GM12873 (cell line): ENCODE data around the gene TLR10.

ENCODE experiments used
- TF ChIP-seq, protein P1 (sequence below): IDR thresholded peaks from 2 replicates; pipeline ENCODE4 v1.5.1; 2012; ENCODE audit warnings: low read depth, mild to moderate bottlenecking, moderate library complexity, low read length, control low read depth; ENCODE audit not compliant: insufficient read depth; ENCODE audit errors: missing control alignments

Gene TLR10

DNA sequence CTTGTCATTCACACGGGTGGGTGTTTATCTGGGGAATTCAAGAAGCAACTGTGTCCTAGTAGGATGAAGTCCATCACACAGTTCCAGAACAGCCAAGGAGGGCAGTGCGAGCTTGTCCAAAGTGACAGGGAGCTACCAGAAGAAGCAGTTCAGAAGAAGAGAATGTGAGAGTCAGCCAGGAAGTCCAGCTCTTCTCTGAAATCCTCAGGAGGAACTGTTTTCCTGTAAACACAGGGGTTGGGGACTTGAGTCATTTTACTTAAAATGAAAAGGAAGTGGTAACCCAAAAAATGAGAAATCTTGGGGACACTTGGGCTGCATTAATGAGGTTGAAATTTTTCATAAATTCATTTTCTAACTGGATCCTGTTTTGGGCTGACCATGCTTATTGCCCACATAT is 8.2 kb upstream of the TLR10 start:
- TF ChIP-seq, protein P1, sequence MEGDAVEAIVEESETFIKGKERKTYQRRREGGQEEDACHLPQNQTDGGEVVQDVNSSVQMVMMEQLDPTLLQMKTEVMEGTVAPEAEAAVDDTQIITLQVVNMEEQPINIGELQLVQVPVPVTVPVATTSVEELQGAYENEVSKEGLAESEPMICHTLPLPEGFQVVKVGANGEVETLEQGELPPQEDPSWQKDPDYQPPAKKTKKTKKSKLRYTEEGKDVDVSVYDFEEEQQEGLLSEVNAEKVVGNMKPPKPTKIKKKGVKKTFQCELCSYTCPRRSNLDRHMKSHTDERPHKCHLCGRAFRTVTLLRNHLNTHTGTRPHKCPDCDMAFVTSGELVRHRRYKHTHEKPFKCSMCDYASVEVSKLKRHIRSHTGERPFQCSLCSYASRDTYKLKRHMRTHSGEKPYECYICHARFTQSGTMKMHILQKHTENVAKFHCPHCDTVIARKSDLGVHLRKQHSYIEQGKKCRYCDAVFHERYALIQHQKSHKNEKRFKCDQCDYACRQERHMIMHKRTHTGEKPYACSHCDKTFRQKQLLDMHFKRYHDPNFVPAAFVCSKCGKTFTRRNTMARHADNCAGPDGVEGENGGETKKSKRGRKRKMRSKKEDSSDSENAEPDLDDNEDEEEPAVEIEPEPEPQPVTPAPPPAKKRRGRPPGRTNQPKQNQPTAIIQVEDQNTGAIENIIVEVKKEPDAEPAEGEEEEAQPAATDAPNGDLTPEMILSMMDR, result no peak

DNA sequence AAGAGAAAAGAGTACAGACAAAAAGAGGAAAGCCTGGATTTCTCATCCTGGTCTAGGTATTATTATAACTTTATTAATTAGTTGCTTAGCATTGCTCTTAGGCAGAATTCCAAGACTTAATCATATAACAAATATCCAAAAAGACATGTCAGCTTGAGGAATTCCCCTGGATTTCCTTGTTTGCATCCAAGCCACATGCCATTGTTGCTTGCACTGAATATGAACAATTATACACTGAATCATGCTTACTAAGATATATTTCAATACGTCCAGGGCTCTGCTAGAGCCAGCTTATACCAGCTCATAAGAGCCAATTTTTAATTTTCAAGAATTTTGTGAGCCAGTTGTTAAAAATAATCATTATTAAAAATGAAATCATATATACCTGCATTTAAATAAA is 5.5 kb upstream of the TLR10 start:
- TF ChIP-seq, protein P1, result no peak

DNA sequence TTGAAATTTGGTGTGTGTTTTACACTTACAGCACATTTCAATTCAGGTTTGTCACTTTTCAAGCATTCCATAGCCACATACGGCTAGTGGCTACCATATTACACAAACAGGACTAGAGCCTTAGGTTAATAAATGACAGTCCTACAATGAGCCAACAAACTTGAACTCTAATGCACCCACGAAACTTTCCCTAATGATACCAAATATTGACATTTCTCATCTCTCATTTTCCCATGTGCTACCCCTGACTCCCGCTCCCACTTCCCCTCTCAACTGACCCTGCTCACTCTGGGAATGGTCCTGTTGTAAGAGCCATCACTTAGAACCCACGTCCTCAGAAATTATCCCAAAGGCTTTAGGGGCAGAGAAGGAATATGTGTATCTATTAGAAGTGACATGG is 4.9 kb upstream of the TLR10 start:
- TF ChIP-seq, protein P1, result no peak

DNA sequence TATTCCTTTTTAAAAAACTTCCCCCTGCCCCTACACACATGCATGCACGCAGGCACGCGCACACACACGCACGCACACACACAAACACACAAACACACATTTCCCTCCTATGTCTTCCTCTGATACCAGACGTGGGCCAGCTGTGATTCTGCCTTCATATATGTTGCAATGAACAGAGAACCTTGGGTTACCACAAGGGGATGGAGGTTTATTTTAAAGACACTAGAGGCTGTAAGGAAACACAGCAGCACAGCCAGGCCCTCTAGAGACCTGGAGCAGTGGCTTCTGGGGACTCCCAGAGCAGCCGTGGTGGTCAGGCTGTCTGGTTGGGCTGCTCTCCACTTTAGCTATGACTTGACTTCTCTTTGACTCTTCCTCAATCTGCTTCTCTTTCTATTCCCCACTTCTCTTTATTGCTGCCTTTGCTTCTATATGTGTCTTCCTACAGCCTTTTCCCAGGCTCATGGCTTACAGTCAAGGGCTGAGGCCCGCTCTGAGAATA is 3.2 kb upstream of the TLR10 start:
- TF ChIP-seq, protein P1, result peak; percentile 22

DNA sequence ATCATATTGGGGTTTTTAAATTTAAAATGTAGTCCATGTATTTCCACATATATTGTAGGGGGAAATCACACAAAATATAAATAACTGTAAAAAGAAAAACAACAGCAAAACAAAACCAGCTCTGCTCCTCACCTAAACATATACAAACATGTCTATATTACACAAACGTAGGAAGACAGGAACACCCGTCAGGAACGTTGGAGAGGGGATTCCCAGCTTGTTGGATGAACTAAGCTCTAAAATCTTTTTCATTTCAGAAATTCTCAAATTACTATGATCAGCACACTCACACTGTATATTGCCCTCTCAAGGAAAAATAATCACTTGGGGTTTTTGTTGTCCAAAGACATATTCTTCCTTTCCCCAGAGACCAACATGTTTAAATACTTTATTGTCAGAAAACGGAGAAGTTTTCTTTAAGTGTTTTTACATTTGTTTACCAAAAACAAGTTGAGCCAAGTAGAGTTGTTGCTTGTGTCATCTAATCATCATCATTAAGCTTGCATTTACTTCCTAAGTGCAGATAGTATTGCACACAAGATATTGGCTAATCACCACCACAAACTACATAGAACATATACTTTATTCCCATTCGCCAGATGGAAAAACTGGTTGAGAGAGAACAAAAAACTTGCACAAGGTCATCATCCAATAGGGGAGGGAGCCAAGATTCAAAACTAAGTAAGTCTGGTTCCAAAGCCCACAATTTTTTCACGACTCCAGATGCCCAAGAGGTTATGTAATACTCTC is 2.4 kb upstream of the TLR10 start:
- TF ChIP-seq, protein P1, result no peak

DNA sequence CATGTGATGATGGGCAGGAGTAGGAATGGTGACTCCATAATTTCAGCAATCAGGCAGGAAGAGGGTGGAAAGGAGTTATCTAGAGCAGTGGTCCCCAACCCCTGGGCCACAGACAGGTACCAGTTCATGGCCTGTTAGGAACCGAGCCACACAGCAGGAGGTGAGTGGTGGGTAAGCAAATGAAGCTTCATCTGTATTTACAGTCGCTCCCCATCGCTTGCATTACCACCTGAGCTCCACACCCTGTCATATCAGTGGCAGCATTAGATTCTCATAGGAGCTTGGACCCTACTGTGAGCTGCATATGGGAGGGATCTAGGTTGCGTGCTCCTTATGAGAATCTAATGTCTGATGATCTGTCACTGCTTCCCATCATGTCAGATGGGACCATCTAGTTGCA is 1.4 kb upstream of the TLR10 start:
- TF ChIP-seq, protein P1, result no peak

DNA sequence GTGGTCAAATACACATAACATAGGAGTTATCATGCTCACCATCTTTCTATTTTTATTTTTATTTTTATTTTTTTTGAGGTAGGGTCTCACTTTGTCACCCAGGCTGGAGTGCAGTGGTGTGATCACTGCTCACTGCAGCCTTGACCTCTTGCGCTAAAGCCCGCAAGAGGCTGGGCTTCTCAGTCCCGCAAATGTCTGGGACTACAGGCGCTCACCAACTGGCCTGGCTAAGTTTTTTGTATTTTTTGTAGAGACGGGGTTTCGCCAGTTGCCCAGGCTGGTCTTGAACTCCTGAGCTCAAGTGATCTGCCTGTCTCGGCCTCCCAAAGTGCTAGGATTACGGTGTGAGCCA is 295 bp upstream of the TLR10 start:
- TF ChIP-seq, protein P1, result no peak
